Gastroesophageal sphincter (tissue), 3 donors: ENCODE results near the gene SKOR1.

Experiments
- POLR2AphosphoS5 ChIP-seq: sonication (generic); formaldehyde crosslinking; IDR thresholded peaks from one replicate; pipeline ENCODE4 v1.6.1; 2017; ENCODE audit warnings: antibody characterized with exemption
- TF ChIP-seq, protein P1 (sequence below), 4 experiments: fragments of 200-600 bp in 2 of 4; fragments of 450-650 bp in 2 of 4; sonication (generic) in 1 of 4; IDR thresholded peaks; one replicate each; pipeline ENCODE4 v1.5.1; 2017 to 2019; ENCODE audit warnings: antibody characterized with exemption in 4 of 4, mild to moderate bottlenecking in 2 of 4, moderate library complexity in 2 of 4

GRCh38 chr15:67783303-67783702 lies 42.0 kb upstream of the SKOR1 start:
- TF ChIP-seq, protein P1, sequence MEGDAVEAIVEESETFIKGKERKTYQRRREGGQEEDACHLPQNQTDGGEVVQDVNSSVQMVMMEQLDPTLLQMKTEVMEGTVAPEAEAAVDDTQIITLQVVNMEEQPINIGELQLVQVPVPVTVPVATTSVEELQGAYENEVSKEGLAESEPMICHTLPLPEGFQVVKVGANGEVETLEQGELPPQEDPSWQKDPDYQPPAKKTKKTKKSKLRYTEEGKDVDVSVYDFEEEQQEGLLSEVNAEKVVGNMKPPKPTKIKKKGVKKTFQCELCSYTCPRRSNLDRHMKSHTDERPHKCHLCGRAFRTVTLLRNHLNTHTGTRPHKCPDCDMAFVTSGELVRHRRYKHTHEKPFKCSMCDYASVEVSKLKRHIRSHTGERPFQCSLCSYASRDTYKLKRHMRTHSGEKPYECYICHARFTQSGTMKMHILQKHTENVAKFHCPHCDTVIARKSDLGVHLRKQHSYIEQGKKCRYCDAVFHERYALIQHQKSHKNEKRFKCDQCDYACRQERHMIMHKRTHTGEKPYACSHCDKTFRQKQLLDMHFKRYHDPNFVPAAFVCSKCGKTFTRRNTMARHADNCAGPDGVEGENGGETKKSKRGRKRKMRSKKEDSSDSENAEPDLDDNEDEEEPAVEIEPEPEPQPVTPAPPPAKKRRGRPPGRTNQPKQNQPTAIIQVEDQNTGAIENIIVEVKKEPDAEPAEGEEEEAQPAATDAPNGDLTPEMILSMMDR (IDR thresholded peaks at IDR 0.05), result no peak
- TF ChIP-seq POLR2AphosphoS5, result no peak
